Nasal cavity respiratory epithelium epithelial cell of viscerocranial mucosa (primary cell): ENCODE data around the gene ARPC2. TPM values are rescaled to one million over a fixed set of nuclear protein-coding genes. Genes with fewer than 3 reads are reported as not detected.

ENCODE experiments used
- total RNA-seq: library from RNA; depleted of rRNA; stranded (reverse); fragments of >200 nt; gene quantifications from 2 replicates; pipeline ENCODE4 v1.2.3, GENCODE V29; 2014

ARPC2 gene
- 526 and 586 TPM in 2 replicates for total RNA-seq

GRCh38 chr2:218216674-218217359 is at the start of gene ARPC2:
TSS of gene ARPC2 (plus strand) at chr2:218217189. CDS start at chr2:218217471, 282 bp downstream.

GRCh38 chr2:218260742-218261422 is 43.9 kb downstream of the ARPC2 start, which contains the start of gene GPBAR1:
TSS of gene GPBAR1 (plus strand) at chr2:218261015. CDS start at chr2:218262725, 1,710 bp downstream.

DNA sequence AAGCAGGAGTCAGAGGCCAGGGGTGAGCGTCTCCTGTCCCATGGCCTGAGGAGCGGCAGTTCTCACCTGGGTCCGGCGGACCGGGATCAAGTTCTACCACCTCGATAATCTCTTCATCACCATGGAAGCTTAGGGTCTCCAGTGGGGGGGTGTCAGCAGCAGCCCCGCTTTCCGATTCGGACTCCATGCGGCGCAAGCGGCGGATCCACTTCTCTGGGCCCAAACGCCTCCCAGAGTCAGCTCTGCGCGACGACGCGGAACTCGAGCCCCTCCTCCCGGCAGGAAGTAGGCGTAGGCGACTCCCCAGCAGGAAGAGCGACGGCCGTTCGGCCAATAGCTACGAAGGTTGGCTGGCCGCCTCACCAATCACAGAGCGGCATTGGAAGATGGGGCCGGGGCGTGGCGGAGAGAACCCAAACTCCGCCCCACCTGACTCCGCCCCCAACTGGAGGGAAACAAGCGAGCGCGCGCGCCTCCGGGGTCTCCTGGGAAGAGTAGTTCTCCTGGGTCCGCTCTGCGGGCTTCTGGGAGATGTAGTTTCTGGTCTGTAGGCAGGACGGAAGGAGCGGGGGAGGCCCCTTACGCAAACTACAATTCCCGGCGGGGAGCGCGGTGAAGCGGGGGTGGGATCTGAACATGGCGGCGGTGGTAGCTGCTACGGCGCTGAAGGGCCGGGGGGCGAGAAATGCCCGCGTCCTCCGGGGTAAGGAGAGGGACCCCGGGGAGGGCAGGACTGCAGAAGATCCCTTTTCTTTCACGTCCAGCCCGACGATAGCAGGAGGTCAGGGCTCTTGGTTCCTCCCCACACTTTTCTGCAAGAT is 53.1 kb downstream of the ARPC2 start, which contains the start of the genes AAMP and PNKD:
Gene AAMP, minus strand, starts transcription at position 238 of the 821 bp plus-strand sequence. Its CDS starts 51 bp downstream, at position 187.
Gene PNKD, plus strand, starts transcription at position 620 of the 821 bp plus-strand sequence. Its CDS starts 17 bp downstream, at position 637.

GRCh38 chr2:218292048-218293014 is 75.3 kb downstream of the ARPC2 start, which contains the start of gene TMBIM1:
TSS of gene TMBIM1 (minus strand) at chr2:218292503. CDS start at chr2:218282141, 10,362 bp downstream.

Other genes starting within 250 kb of the ARPC2 start
- gene TNS1, start 214.2 kb upstream of the ARPC2 start, total RNA-seq: 0.50 TPM in 1 of 2 replicates, not detected in the other
- not detected in 2 replicates for gene RUFY4, start 147.9 kb upstream of the ARPC2 start, total RNA-seq
- under 0.01 and 0.28 TPM in 2 replicates for gene CXCR2, start 91.2 kb upstream of the ARPC2 start, total RNA-seq
- gene CXCR1, start 50.2 kb upstream of the ARPC2 start, total RNA-seq: not detected in 2 replicates
- gene GPBAR1, start 43.8 kb downstream of the ARPC2 start, total RNA-seq: under 0.01 and 0.07 TPM in 2 replicates
- 197 and 268 TPM in 2 replicates for gene AAMP, start 52.9 kb downstream of the ARPC2 start, total RNA-seq
- 12.0 and 15.4 TPM in 2 replicates for gene PNKD, start 53.3 kb downstream of the ARPC2 start, total RNA-seq
- 430 and 443 TPM in 2 replicates for gene TMBIM1, start 75.3 kb downstream of the ARPC2 start, total RNA-seq
- not detected in 2 replicates for gene CATIP, start 139.7 kb downstream of the ARPC2 start, total RNA-seq
- gene SLC11A1, start 165.1 kb downstream of the ARPC2 start, total RNA-seq: 0.34 and 0.64 TPM in 2 replicates
- 27.7 and 43.6 TPM in 2 replicates for gene CTDSP1, start 182.7 kb downstream of the ARPC2 start, total RNA-seq
- gene VIL1, start 201.9 kb downstream of the ARPC2 start, total RNA-seq: under 0.01 TPM in 1 of 2 replicates, not detected in the other